ENCODE results near the gene PUM1. TPM values are rescaled to one million over a fixed set of nuclear protein-coding genes. Genes with fewer than 3 reads are reported as not detected.
A peak's percentile ranks its signal among the peaks of the same experiment; 100 is the strongest.
"Not testable (repeated sequence)": the region's sequence is repeated elsewhere in the genome, so short reads cannot be mapped to it uniquely, and the experiment has no call there.

PUM1 gene
- total RNA-seq, 6 experiments from 2014 or later = 83.6 to 95.4 (median 90.8) TPM

DNA sequence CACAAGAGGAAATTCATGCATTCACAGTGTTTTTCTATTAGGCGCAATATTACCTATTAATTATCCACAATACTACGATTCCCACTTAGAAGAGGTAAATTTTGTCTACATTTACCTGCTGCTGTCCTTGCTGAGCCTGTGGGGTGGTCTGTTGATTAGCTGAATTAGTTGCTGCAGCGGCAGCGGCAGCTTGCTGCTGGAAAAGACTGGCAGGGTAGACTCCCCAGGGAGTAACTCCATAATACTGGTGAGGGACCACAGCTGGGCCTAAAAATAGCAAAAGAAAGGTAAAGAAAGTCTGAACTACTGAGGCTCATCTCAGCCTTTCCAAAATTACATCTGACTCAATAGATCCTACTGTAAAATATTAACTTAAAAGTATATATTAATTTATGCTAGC is 91.0 kb downstream of the PUM1 start:
- H3K27me3 Mint-ChIP-seq (ENCODE audit: insufficient read depth) = no peaks in the 10 kb centered on the region; the same call in none of the 2 replicates
- peaks cover 53% of the 10 kb centered on the region for H3K36me3 Mint-ChIP-seq (ENCODE audit: low read depth)
- no peaks in the 10 kb centered on the region for H3K9me3 Mint-ChIP-seq
- no peak overlapping the region for H3K27ac Mint-ChIP-seq
- H3K4me1 Mint-ChIP-seq (ENCODE audit: low read depth) = peaks cover 52% of the 10 kb centered on the region
- DNase-seq = no peak
- no peak overlapping the region for H3K4me3 Mint-ChIP-seq
- TF ChIP-seq, protein P1, sequence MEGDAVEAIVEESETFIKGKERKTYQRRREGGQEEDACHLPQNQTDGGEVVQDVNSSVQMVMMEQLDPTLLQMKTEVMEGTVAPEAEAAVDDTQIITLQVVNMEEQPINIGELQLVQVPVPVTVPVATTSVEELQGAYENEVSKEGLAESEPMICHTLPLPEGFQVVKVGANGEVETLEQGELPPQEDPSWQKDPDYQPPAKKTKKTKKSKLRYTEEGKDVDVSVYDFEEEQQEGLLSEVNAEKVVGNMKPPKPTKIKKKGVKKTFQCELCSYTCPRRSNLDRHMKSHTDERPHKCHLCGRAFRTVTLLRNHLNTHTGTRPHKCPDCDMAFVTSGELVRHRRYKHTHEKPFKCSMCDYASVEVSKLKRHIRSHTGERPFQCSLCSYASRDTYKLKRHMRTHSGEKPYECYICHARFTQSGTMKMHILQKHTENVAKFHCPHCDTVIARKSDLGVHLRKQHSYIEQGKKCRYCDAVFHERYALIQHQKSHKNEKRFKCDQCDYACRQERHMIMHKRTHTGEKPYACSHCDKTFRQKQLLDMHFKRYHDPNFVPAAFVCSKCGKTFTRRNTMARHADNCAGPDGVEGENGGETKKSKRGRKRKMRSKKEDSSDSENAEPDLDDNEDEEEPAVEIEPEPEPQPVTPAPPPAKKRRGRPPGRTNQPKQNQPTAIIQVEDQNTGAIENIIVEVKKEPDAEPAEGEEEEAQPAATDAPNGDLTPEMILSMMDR (IDR thresholded peaks at IDR 0.05) = no peak

DNA sequence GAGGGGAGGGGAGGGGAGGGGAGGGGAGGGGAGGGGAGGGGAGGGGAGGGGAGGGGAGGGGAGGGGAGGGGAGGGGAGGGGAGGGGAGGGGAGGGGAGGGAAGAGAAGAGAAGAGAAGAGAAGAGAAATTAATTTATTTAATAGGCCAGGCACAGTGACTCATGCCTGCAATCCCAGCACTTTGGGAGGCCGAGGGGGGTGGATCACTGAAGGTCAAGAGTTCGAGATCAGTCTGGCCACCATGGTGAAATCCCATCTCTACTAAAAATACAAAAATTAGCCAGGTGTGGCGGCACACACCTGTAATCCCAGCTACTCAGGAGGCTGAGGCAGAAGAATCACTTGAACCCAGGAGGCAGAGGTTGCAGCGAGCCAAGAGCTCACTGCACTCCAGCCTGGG is 93.2 kb downstream of the PUM1 start:
- not testable (repeated sequence) for H3K27me3 Mint-ChIP-seq (ENCODE audit: insufficient read depth); H3K27ac Mint-ChIP-seq; H3K4me3 Mint-ChIP-seq; DNase-seq; H3K9me3 Mint-ChIP-seq
- Mint-ChIP-seq H3K36me3 (ENCODE audit: low read depth) (peaks cover 56% of the 10 kb centered on the region), H3K4me1 (ENCODE audit: low read depth) (peaks cover 62% of the 10 kb centered on the region)

DNA sequence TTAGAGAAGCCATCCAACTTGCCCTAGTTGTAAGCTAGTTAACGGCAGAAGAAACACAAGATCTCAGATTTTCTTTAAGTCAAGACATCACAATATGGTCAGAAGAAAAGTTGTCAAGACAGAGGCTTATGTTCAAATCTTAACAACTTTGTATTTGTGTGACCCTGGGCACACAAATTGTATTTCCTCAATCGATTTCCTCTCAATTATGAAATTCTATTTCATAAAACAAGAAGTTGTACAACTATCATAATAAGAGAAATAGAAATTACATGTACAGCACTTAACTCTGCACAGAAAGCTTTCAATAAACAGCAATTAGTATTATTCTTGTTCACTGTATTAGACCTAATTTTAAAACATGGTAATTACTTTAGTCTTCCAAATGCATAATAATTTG is 94.0 kb downstream of the PUM1 start:
- no peak for DNase-seq
- TF ChIP-seq, protein P1 (IDR thresholded peaks at IDR 0.05) = no peak
- Mint-ChIP-seq H3K36me3 (ENCODE audit: low read depth) (peaks cover 58% of the 10 kb centered on the region), H3K4me3 (no peak overlapping the region), H3K4me1 (ENCODE audit: low read depth) (peaks cover 62% of the 10 kb centered on the region), H3K9me3 (peaks cover 5% of the 10 kb centered on the region; the same call in 1 of the 2 replicates), H3K27ac (no peak overlapping the region), H3K27me3 (ENCODE audit: insufficient read depth) (peaks cover 4% of the 10 kb centered on the region)

DNA sequence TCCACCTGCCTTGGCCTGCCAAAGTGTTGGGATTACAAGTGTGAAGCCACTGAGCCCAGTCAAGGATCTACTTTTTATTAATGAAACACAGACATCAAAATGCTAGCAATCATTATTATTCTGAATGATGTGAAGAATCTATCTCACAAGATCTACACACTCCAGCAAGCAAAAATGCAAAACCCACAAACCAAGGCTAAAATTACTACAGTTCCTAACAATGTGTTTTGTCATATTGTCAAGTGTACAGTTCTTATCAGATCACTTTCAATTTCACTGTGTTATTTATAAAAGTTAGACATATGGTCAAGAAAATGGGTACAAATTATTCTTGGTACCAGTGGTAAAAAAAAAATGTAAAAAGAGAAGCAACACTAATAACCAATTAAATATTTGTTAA is 95.6 kb downstream of the PUM1 start:
- no peak for DNase-seq
- H3K27ac Mint-ChIP-seq = no peak overlapping the region
- TF ChIP-seq, protein P1 (IDR thresholded peaks at IDR 0.05) = no peak
- no peak overlapping the region for H3K4me3 Mint-ChIP-seq
- peaks cover 66% of the 10 kb centered on the region for H3K36me3 Mint-ChIP-seq (ENCODE audit: low read depth)
- peaks cover 4% of the 10 kb centered on the region for H3K27me3 Mint-ChIP-seq (ENCODE audit: insufficient read depth)
- H3K4me1 Mint-ChIP-seq (ENCODE audit: low read depth) = peaks cover 69% of the 10 kb centered on the region
- H3K9me3 Mint-ChIP-seq = peaks cover 5% of the 10 kb centered on the region; the same call in 1 of the 2 replicates

DNA sequence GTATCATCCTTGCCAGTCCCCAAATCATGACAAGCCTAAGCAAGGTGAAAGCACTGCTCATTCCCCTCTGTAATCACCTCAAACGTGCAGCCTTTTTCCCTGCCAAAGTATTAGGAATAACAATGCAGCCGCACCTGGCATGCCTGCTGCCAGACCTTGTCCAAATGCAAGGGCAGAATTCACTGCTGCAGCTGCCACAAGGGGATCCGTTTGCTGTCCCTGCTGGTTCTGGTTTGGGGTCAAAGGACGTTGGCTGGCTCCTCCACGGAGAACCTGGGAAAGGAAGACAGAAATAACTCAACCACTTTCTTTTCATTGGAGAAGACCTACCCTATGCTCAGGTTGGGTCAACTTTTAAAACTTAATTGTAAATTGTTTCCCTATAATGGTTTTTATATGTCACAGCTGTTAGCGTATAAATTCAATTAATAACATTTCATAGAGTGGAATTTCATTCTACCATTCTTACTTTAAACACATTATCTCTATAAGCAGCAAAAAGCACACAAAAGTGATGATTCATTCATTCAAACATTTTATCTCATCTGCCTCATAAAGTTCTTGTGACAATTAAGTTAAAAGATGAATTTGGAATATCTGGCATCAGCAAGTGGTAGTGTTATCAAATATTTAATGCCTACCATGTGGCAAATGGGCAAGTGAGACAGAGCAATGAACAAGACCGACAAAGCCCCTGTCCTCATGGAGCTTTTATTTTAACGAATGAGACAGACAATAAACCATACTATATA is 97.1 kb downstream of the PUM1 start:
- Mint-ChIP-seq H3K4me1 (ENCODE audit: low read depth) (peaks cover 79% of the 10 kb centered on the region), H3K4me3 (peak overlapping the region; percentile 33; the same call in 1 of the 2 replicates), H3K27ac (peak overlapping the region; percentile 53), H3K9me3 (peaks cover 5% of the 10 kb centered on the region; the same call in 1 of the 2 replicates), H3K36me3 (ENCODE audit: low read depth) (peaks cover 73% of the 10 kb centered on the region), H3K27me3 (ENCODE audit: insufficient read depth) (peaks cover 8% of the 10 kb centered on the region)
- TF ChIP-seq, protein P1 (IDR thresholded peaks at IDR 0.05) = no peak
- no peak for DNase-seq

DNA sequence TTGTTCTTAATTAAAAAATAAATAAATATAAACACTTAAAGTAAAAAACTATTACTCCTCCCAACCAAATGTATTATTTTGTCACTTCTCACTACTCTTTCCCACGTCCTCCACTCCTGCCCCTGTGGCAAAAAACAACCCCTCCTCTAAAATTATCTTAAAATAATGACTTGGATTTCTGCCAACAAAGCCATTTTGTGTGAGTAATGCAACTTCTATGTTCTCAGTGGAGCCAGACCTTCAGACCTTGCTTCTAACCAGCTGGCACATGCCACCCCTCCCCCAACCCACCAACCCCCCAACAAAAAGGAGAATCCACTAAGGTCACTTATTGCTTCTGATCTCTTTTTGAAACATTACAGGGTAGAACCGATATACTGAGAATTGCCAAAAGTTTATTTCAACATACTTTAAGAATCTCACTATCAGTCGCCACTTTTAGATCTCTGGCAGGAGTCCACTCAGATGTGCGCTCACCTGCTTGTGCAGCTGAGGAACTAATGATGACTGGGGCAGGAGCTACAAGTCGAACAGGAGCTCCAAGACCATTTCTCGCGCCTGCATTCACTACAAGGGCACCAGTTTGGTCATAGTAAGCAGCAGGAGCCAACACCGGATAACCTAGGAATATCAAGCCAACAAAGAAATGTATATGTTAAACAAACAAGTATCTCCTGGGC is 98.7 kb downstream of the PUM1 start:
- H3K9me3 Mint-ChIP-seq = peaks cover 5% of the 10 kb centered on the region; the same call in 1 of the 2 replicates
- H3K27ac Mint-ChIP-seq = peak overlapping the region; percentile 63
- TF ChIP-seq, protein P1 (IDR thresholded peaks at IDR 0.05) = no peak
- peak; percentile 57 for DNase-seq
- H3K4me1 Mint-ChIP-seq (ENCODE audit: low read depth) = peaks cover 89% of the 10 kb centered on the region
- peak overlapping the region; percentile 54 for H3K4me3 Mint-ChIP-seq
- H3K27me3 Mint-ChIP-seq (ENCODE audit: insufficient read depth) = peaks cover 8% of the 10 kb centered on the region
- peaks cover 81% of the 10 kb centered on the region for H3K36me3 Mint-ChIP-seq (ENCODE audit: low read depth)

All from HFFc6 (cell line).